PC-9 (cell line): ENCODE data around the gene CMKLR1. TPM values are rescaled to one million over a fixed set of nuclear protein-coding genes. Genes with fewer than 3 reads are reported as not detected.

Experiments
- BruUV-seq: library from RNA; stranded (reverse); fragments of 400-500 nt; replicated peaks from 2 replicates; lab custom pipeline; 2021; lab: Mats Ljungman, UMichigan
- CTCF ChIA-PET: fragments of 300-600 bp; sonication (Branson Sonifier 250); formaldehyde crosslinking; loops from one replicate; lab custom pipeline; 2022; ENCODE audit warnings: antibody characterized with exemption; lab: Charles Lee
- POLR2A ChIA-PET: fragments of 300-600 bp; sonication (Branson Sonifier 250); formaldehyde crosslinking; loops from one replicate; lab custom pipeline; 2022; ENCODE audit warnings: antibody characterized with exemption; ENCODE audit not compliant: unreplicated experiment; lab: Charles Lee
- DNase-seq, 2 experiments: peaks; one replicate each; pipeline versions ENCODE4 v3.0.0 to v3.0.0-alpha.2; 2015 to 2022; ENCODE audit warnings: mixed read lengths in 1 of 2
- H2AFZ ChIP-seq: fragments of 200-600 bp; sonication (generic); 2 replicates; pipeline ENCODE4 v1.8.1; 2017; ENCODE audit warnings: antibody characterized with exemption
- H3F3A ChIP-seq: fragments of 200-600 bp; sonication (generic); 2 replicates; pipeline ENCODE4 v1.8.1; 2017; ENCODE audit warnings: antibody characterized with exemption, mild to moderate bottlenecking, low read depth; ENCODE audit not compliant: insufficient read depth
- H3K27ac ChIP-seq: fragments of 200-600 bp; sonication (generic); 2 replicates; pipeline ENCODE4 v1.6.1; 2016; ENCODE audit warnings: mixed run types
- H3K27me3 ChIP-seq: fragments of 200-600 bp; sonication (generic); 2 replicates; pipeline ENCODE4 v1.6.1; 2016; ENCODE audit warnings: low read depth, mixed run types; ENCODE audit not compliant: insufficient read depth
- H3K36me3 ChIP-seq: fragments of 200-600 bp; sonication (generic); 2 replicates; pipeline ENCODE4 v1.6.1; 2016; ENCODE audit warnings: low read depth, mixed run types
- H3K4me1 ChIP-seq: fragments of 200-600 bp; sonication (generic); replicated peaks from 2 replicates; pipeline ENCODE4 v1.6.1; 2016; ENCODE audit warnings: mixed run types; ENCODE audit not compliant: insufficient read depth
- H3K4me2 ChIP-seq: fragments of 200-600 bp; sonication (generic); 2 replicates; pipeline ENCODE4 v1.6.1; 2017; ENCODE audit warnings: mixed run types
- H3K4me3 ChIP-seq: fragments of 200-600 bp; sonication (generic); 2 replicates; pipeline ENCODE4 v1.6.1; 2016; ENCODE audit warnings: mixed run types
- H3K79me2 ChIP-seq: fragments of 200-600 bp; sonication (generic); 2 replicates; pipeline ENCODE4 v1.6.1; 2017; ENCODE audit warnings: low read depth, mixed run types
- H3K9me2 ChIP-seq: fragments of 200-600 bp; sonication (generic); 2 replicates; pipeline ENCODE4 v1.8.1; 2017; ENCODE audit warnings: mild to moderate bottlenecking; ENCODE audit not compliant: insufficient read depth
- H3K9me3 ChIP-seq: fragments of 200-600 bp; sonication (generic); 2 replicates; pipeline ENCODE4 v1.8.1; 2016; ENCODE audit warnings: low read depth; ENCODE audit not compliant: insufficient read depth
- H4K20me1 ChIP-seq: fragments of 200-600 bp; sonication (generic); 2 replicates; pipeline ENCODE4 v1.8.1; 2017; ENCODE audit not compliant: insufficient read depth
- EZH2 ChIP-seq: fragments of 200-600 bp; sonication (generic); IDR thresholded peaks from 2 replicates; pipeline ENCODE4 v1.8.0; 2017; ENCODE audit warnings: antibody characterized with exemption, low read depth
- intact Hi-C: fragments of 100-400 bp; cut with micrococcal nuclease; formaldehyde crosslinking; loops from one replicate; pipeline ENCODE4 v1.10.0; 2022; ENCODE audit not compliant: unreplicated experiment
- total RNA-seq: library from RNA; stranded (reverse); gene quantifications from 2 replicates; pipeline ENCODE4 v1.2.3, GENCODE V29; 2021
- TF ChIP-seq, protein P1 (sequence below): fragments of 200-600 bp; sonication (generic); conservative IDR thresholded peaks from 2 replicates; pipeline ENCODE4 v1.6.1; 2017; ENCODE audit warnings: mixed run types, antibody characterized with exemption, mild to moderate bottlenecking, moderate library complexity

The CMKLR1 gene
- total RNA-seq, 1 experiment from 2014 or later: not detected

DNA sequence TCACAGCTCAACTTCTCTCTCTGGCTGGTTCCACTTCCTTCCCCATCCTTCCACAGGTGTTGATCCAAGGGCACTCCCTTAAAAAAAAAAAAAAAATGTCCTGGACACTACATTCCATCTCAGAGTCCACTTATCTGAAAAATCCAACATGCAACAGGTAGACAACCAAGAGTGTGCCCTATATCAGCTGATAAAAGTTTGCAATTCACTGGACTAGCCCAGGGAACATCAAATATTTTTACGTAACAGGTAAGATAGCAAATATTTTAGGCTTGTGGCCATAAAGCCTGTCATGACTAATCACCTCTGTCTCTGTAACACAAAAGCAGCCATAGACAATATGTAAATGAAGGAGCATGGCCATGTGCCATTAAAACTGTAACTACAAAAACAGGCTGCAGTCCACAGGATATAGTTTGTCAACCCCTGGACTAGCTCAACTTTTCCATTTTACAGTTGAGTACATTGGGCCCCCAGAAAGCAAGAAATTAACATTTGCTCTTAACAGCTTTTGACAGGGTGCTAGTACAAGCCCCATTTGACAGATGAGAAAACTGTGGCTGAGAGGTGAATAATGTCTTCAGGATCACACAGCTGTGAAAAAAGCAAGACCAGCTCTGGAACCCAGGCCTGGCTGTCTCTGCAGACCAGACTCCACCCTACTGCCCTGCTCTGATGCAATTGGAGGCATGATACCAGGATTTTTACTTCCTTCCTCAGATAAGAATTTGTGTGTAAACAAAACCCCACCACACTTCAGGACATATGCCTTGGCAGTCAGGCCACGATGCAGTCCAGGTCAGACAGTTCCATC is 68.9 kb downstream of the CMKLR1 start:
- ChIA-PET CTCF (no interaction called here), POLR2A (no interaction called here)
- no peaks in the 10 kb centered on the region for H3F3A ChIP-seq
- H3K9me2 ChIP-seq: no peaks in the 10 kb centered on the region
- H3K9me3 ChIP-seq: no peaks in the 10 kb centered on the region
- no peaks in the 10 kb centered on the region for H3K79me2 ChIP-seq
- no peaks in the 10 kb centered on the region for H3K27me3 ChIP-seq
- H4K20me1 ChIP-seq: no peaks in the 10 kb centered on the region
- no peaks in the 10 kb centered on the region for H3K36me3 ChIP-seq
- no peak overlapping the region for H2AFZ ChIP-seq
- no peak overlapping the region for H3K4me2 ChIP-seq
- no peak overlapping the region for H3K4me3 ChIP-seq
- H3K4me1 ChIP-seq: no peaks in the 10 kb centered on the region
- TF ChIP-seq, protein P1, sequence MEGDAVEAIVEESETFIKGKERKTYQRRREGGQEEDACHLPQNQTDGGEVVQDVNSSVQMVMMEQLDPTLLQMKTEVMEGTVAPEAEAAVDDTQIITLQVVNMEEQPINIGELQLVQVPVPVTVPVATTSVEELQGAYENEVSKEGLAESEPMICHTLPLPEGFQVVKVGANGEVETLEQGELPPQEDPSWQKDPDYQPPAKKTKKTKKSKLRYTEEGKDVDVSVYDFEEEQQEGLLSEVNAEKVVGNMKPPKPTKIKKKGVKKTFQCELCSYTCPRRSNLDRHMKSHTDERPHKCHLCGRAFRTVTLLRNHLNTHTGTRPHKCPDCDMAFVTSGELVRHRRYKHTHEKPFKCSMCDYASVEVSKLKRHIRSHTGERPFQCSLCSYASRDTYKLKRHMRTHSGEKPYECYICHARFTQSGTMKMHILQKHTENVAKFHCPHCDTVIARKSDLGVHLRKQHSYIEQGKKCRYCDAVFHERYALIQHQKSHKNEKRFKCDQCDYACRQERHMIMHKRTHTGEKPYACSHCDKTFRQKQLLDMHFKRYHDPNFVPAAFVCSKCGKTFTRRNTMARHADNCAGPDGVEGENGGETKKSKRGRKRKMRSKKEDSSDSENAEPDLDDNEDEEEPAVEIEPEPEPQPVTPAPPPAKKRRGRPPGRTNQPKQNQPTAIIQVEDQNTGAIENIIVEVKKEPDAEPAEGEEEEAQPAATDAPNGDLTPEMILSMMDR: no peak
- TF ChIP-seq EZH2: no peak
- BruUV-seq: no TSS peak
- no peak overlapping the region for H3K27ac ChIP-seq
- intact Hi-C loops: no loop called here
- DNase-seq: no peak

DNA sequence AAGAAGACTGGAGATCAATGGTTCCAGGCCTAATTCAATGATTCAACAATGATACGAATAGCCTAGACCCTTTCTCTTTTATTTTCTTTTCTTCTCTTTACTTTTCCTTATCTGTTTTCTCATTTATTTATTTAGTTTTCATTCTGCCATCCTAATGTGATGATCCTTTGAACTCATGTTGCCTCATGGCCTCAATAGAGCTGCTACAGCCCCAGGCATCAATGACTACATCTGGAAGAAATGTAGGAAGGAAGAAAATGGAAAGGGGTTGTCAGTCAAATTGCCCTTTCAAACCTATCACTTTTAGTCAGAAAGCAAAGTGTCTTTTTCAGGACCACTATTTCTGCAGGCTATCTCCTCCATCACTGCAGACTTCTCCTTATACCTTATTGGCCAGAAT is 69.9 kb downstream of the CMKLR1 start:
- POLR2A ChIA-PET: no interaction called here
- intact Hi-C loops: no loop called here

DNA sequence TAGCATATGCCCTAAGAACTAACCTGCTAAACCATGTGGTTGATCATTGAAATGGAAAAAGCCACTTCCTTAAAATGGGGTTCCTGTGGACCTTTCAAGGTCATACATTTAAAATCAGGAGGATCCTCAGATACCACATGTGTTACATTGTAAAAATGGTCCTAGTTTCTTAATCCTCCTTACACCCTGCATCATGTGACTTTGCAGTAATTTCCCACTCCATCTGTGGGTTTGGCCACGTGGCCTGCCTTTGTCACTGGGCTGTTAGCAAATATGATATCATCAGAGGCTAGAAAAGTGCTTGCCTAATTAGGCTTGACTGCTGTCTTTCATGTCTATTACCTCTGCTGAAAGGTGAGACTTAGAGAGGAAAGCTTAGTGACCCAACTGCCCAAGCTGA is 70.7 kb downstream of the CMKLR1 start:
- Histone ChIP-seq H3K27ac (no peak overlapping the region), H3K36me3 (no peaks in the 10 kb centered on the region), H3K4me2 (no peak overlapping the region), H4K20me1 (no peaks in the 10 kb centered on the region), H3K27me3 (peaks cover 9% of the 10 kb centered on the region), H3K9me3 (no peaks in the 10 kb centered on the region), H3K4me1 (no peaks in the 10 kb centered on the region), H2AFZ (no peak overlapping the region), H3K9me2 (no peaks in the 10 kb centered on the region), H3K4me3 (no peak overlapping the region), H3F3A (no peaks in the 10 kb centered on the region), H3K79me2 (no peaks in the 10 kb centered on the region)
- DNase-seq: no peak
- ChIA-PET POLR2A (no interaction called here), CTCF (no interaction called here)
- intact Hi-C loops: no loop called here
- no peak for TF ChIP-seq EZH2
- TF ChIP-seq, protein P1: no peak
- no TSS peak for BruUV-seq

More for the DNA sequence above, 69.9 kb downstream of the CMKLR1 start:
- no TSS peak for BruUV-seq
- Histone ChIP-seq H3K27ac (no peak overlapping the region), H3K27me3 (peaks cover 2% of the 10 kb centered on the region), H3K79me2 (no peaks in the 10 kb centered on the region), H3K4me2 (no peak overlapping the region), H4K20me1 (no peaks in the 10 kb centered on the region), H3K36me3 (no peaks in the 10 kb centered on the region), H3K9me2 (no peaks in the 10 kb centered on the region), H2AFZ (no peak overlapping the region), H3F3A (no peaks in the 10 kb centered on the region), H3K4me1 (no peaks in the 10 kb centered on the region), H3K4me3 (no peak overlapping the region), H3K9me3 (no peaks in the 10 kb centered on the region)
- CTCF ChIA-PET: no interaction called here
- no peak for DNase-seq
- TF ChIP-seq, protein P1: no peak
- TF ChIP-seq EZH2: no peak
